Panc1 (cell line): ENCODE data around the gene SUFU. TPM values are rescaled to one million over a fixed set of nuclear protein-coding genes. Genes with fewer than 3 reads are reported as not detected.

Experiments used
- ATAC-seq: fragments of 200-7000 bp; cut with Tn5 transposase; 2 replicates; pipeline ENCODE4 v1.9.1; 2020; ENCODE audit warnings: mild to moderate bottlenecking, moderate library complexity
- BruUV-seq: library from RNA; stranded (reverse); fragments of 400-500 nt; replicated peaks from 2 replicates; lab custom pipeline; 2021; lab: Mats Ljungman, UMichigan
- CTCF ChIA-PET: fragments of 300-600 bp; sonication (Branson Sonifier 250); formaldehyde crosslinking; loops from one replicate; lab custom pipeline; 2022; ENCODE audit warnings: antibody characterized with exemption; lab: Charles Lee
- POLR2A ChIA-PET: fragments of 300-600 bp; sonication (Branson Sonifier 250); formaldehyde crosslinking; loops from one replicate; lab custom pipeline; 2022; ENCODE audit warnings: antibody characterized with exemption; lab: Charles Lee
- DNase-seq: peaks from one replicate; pipeline ENCODE4 v3.0.0-alpha.2; 2010; ENCODE audit warnings: low read depth, low spot score
- H3K27ac ChIP-seq: 2 replicates; pipeline ENCODE4 v1.5.1; 2011; ENCODE audit warnings: mild to moderate bottlenecking, low read length, inconsistent platforms
- H3K27me3 ChIP-seq: fragments of 200-500 bp; sonication (Bioruptor generic); 2 replicates; pipeline ENCODE4 v1.6.0; 2014; ENCODE audit warnings: low read length, inconsistent platforms; ENCODE audit not compliant: control insufficient read depth, insufficient read depth
- H3K36me3 ChIP-seq: fragments of 200-500 bp; sonication (Bioruptor generic); 2 replicates; pipeline ENCODE4 v1.5.1; 2014; ENCODE audit warnings: inconsistent platforms, mild to moderate bottlenecking, low read length, moderate library complexity; ENCODE audit not compliant: control insufficient read depth, insufficient read depth
- H3K4me1 ChIP-seq: 2 replicates; pipeline ENCODE4 v1.5.1; 2011; ENCODE audit warnings: inconsistent platforms, mild to moderate bottlenecking, low read length, moderate library complexity; ENCODE audit not compliant: control insufficient read depth, insufficient read depth
- H3K4me3 ChIP-seq, 2 experiments: 2 replicates each; pipeline ENCODE4 v1.5.1; 2011 to 2012; ENCODE audit warnings: low read depth in 2 of 2, low read length in 2 of 2, mild to moderate bottlenecking in 2 of 2, inconsistent platforms in 1 of 2, moderate library complexity in 1 of 2
- H3K9me3 ChIP-seq: fragments of 200-500 bp; sonication (Bioruptor generic); 2 replicates; pipeline ENCODE4 v1.5.1; 2014; ENCODE audit warnings: low read depth, mild to moderate bottlenecking, inconsistent platforms, low read length, moderate library complexity; ENCODE audit not compliant: control insufficient read depth, insufficient read depth
- CTCF ChIP-seq: fragments of 450-650 bp; IDR thresholded peaks from 2 replicates; pipeline ENCODE4 v1.5.1; 2017; ENCODE audit warnings: mild to moderate bottlenecking
- POLR2AphosphoS5 ChIP-seq: IDR thresholded peaks from 2 replicates; pipeline ENCODE4 v1.6.1; 2012; ENCODE audit warnings: mild to moderate bottlenecking, low read depth, low read length, moderate library complexity
- REST ChIP-seq, 2 experiments: IDR thresholded peaks; 2 replicates each; pipeline ENCODE4 v1.6.1; 2011 to 2012; ENCODE audit warnings: low read depth in 2 of 2, control low read depth in 1 of 2, low read length in 1 of 2, mild to moderate bottlenecking in 1 of 2, moderate library complexity in 1 of 2; ENCODE audit not compliant: insufficient read depth in 1 of 2
- SIN3A ChIP-seq: IDR thresholded peaks from 2 replicates; pipeline ENCODE4 v1.6.1; 2012; ENCODE audit warnings: low read depth, mild to moderate bottlenecking, low read length, moderate library complexity, borderline replicate concordance; ENCODE audit not compliant: insufficient read depth
- TCF7L2 ChIP-seq: IDR thresholded peaks from 2 replicates; pipeline ENCODE4 v1.6.1; 2011; ENCODE audit warnings: mild to moderate bottlenecking, low read depth, low read length, inconsistent platforms
- in situ Hi-C: cut with HindIII; loops from 2 replicates; pipeline ENCODE4 v1.10.0; 2016; ENCODE audit warnings: low sequenced_read_pairs, low pct_unique_long_range_greater_than_20kb
- intact Hi-C: fragments of 100-400 bp; cut with micrococcal nuclease; formaldehyde crosslinking; loops from one replicate; pipeline ENCODE4 v1.10.0; 2022; ENCODE audit not compliant: unreplicated experiment
- total RNA-seq: library from RNA; stranded (reverse); gene quantifications from one replicate; pipeline ENCODE4 v1.2.1, GENCODE V29; 2021; ENCODE audit not compliant: unreplicated experiment

SUFU gene
- total RNA-seq, 1 experiment from 2014 or later: 9.5 TPM

- Histone ChIP-seq H3K27ac (no peak overlapping the region), H3K36me3 (no peaks in the 10 kb centered on the region), H3K27me3 (no peaks in the 10 kb centered on the region), H3K4me1 (peaks cover 5% of the 10 kb centered on the region; the same call in 1 of the 2 replicates), H3K4me3 (no peak overlapping the region), H3K9me3 (no peaks in the 10 kb centered on the region)
- no TSS peak for BruUV-seq
- no peak for DNase-seq
- CTCF ChIA-PET: no interaction called here
- no peak for ATAC-seq
- intact Hi-C loops (no loop called here), in situ Hi-C loops (no loop called here)
- POLR2A ChIA-PET: interaction anchor here (0.6 to 0.7 kb wide), 2 partner anchors 155 to 184 kb away, joined by 11 read pairs; no protein-coding TSS in a partner anchor
- TF ChIP-seq SIN3A (no peak), TCF7L2 (no peak), POLR2AphosphoS5 (no peak), REST (IDR thresholded peaks at IDR 0.05; ENCODE audit: insufficient read depth in 1 of 2, low read depth in 2 of 2, low read length in 1 of 2) (no peak), CTCF (no peak)
These were observed 76.5 kb downstream of the SUFU start for GRCh38 chr10:102580230-102580629.

GRCh38 chr10:102581401-102581800 is 77.6 kb downstream of the SUFU start:
- ChIA-PET POLR2A (no interaction called here), CTCF (no interaction called here)
- Histone ChIP-seq H3K36me3 (no peaks in the 10 kb centered on the region), H3K9me3 (no peaks in the 10 kb centered on the region), H3K27ac (no peak overlapping the region), H3K4me1 (peaks cover 5% of the 10 kb centered on the region; the same call in 1 of the 2 replicates), H3K4me3 (no peak overlapping the region), H3K27me3 (no peaks in the 10 kb centered on the region)
- no TSS peak for BruUV-seq
- in situ Hi-C loops (no loop called here), intact Hi-C loops (no loop called here)
- DNase-seq (no peak), ATAC-seq (no peak)
- TF ChIP-seq SIN3A (no peak), POLR2AphosphoS5 (no peak), TCF7L2 (no peak), CTCF (no peak), REST (IDR thresholded peaks at IDR 0.05; ENCODE audit: insufficient read depth in 1 of 2, low read depth in 2 of 2, low read length in 1 of 2) (no peak)
